Measurements from ENCODE around the gene BMF.

- no peak for TF ChIP-seq CTCF (conservative IDR thresholded peaks at IDR 0.05 in 1 of 2, IDR thresholded peaks at IDR 0.05 in 1 of 2; ENCODE audit: low read depth in 1 of 2, low read length in 2 of 2)
- no peak for TF ChIP-seq EZH2 (IDR thresholded peaks at IDR 0.05; ENCODE audit: low read length, missing control alignments)
Observed at GRCh38 chr15:40065166-40065565, 43.5 kb downstream of the BMF start.

Data from fibroblast of lung (primary cell).